GM12891 (cell line): ENCODE data around the gene KIF5C.

ENCODE experiments used
- PAX5 ChIP-seq: IDR thresholded peaks from 2 replicates; pipeline ENCODE4 v1.6.1; 2011; ENCODE audit warnings: low read length, moderate library complexity, mild to moderate bottlenecking; ENCODE audit not compliant: insufficient read depth, severe bottlenecking
- POLR2A ChIP-seq: IDR thresholded peaks from 2 replicates; pipeline ENCODE4 v1.6.1; 2011; ENCODE audit warnings: low read depth, low read length, control low read depth
- POLR2AphosphoS5 ChIP-seq: IDR thresholded peaks from 2 replicates; pipeline ENCODE4 v1.6.1; 2011; ENCODE audit warnings: low read depth, low read length, control low read depth
- POU2F2 ChIP-seq: IDR thresholded peaks from 2 replicates; pipeline ENCODE4 v1.6.1; 2011; ENCODE audit warnings: low read depth, mild to moderate bottlenecking, control low read depth, low read length, moderate library complexity
- SPI1 ChIP-seq: IDR thresholded peaks from 2 replicates; pipeline ENCODE4 v1.6.1; 2011; ENCODE audit warnings: low read depth, low read length, control low read depth
- TAF1 ChIP-seq: IDR thresholded peaks from 2 replicates; pipeline ENCODE4 v1.6.1; 2011; ENCODE audit warnings: low read depth, low read length, control low read depth

DNA sequence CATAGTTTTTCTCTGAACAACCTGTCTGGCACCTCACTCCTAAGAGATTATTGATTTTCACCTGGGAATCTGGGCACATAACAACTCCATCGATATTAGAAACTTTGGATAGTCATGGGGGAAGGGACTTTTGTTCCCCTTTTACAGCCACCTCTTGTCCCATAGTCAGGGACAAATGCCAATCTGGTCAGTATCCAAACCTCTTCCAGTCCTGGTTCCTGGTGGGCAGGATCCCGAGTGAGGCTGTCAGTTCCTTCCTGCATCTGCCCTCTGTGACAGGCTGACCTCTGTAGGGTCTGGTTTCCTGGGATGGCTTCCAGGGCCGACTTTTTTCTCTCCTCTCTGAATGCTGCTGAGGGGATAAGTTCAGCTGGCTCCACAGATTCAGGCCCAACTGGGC is 11.0 kb downstream of the KIF5C start:
- no peak for TF ChIP-seq POLR2AphosphoS5
- TF ChIP-seq TAF1: no peak
- TF ChIP-seq POLR2A: no peak
- TF ChIP-seq PAX5: no peak
- no peak for TF ChIP-seq SPI1
- TF ChIP-seq POU2F2: no peak
